AG10803 (cell line): Measurements from ENCODE around the gene TIGAR.

Experiments used
- DNase-seq: peaks from one replicate; pipeline ENCODE4 v3.0.0; 2010; ENCODE audit warnings: low read depth
- H3K4me3 ChIP-seq: 2 replicates; pipeline ENCODE4 v1.5.1; 2011; ENCODE audit warnings: mild to moderate bottlenecking, low read length, control low read depth
- TF ChIP-seq, protein P1 (sequence below): conservative IDR thresholded peaks from 2 replicates; pipeline ENCODE4 v1.5.1; 2011; ENCODE audit warnings: mild to moderate bottlenecking, low read length, control low read depth, inconsistent platforms

TIGAR gene

GRCh38 chr12:4311776-4312175, 9.2 kb upstream of the TIGAR start:
- H3K4me3 ChIP-seq: no peak overlapping the region
- TF ChIP-seq, protein P1, sequence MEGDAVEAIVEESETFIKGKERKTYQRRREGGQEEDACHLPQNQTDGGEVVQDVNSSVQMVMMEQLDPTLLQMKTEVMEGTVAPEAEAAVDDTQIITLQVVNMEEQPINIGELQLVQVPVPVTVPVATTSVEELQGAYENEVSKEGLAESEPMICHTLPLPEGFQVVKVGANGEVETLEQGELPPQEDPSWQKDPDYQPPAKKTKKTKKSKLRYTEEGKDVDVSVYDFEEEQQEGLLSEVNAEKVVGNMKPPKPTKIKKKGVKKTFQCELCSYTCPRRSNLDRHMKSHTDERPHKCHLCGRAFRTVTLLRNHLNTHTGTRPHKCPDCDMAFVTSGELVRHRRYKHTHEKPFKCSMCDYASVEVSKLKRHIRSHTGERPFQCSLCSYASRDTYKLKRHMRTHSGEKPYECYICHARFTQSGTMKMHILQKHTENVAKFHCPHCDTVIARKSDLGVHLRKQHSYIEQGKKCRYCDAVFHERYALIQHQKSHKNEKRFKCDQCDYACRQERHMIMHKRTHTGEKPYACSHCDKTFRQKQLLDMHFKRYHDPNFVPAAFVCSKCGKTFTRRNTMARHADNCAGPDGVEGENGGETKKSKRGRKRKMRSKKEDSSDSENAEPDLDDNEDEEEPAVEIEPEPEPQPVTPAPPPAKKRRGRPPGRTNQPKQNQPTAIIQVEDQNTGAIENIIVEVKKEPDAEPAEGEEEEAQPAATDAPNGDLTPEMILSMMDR: no peak
- DNase-seq: no peak

DNA sequence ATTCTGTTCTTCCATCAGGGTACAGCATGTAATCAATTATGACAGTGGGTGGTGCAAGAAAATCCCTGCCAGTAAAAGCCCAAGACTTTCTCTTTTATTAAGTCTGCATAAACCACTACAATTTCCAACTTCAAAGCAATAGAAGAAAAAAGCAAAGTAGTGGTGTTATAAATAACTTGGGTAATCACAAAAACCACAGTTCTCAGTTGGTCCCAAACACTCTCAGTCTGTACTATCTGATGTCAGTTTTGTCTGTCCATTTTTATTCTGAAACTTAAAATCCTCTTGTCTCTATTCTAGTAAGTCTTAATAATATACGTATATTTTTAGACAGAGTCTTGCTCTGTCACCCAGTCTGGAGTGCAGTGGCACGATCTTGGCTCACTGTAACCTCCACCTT, 8.8 kb upstream of the TIGAR start:
- DNase-seq: no peak
- no peak overlapping the region for H3K4me3 ChIP-seq
- TF ChIP-seq, protein P1: no peak

DNA sequence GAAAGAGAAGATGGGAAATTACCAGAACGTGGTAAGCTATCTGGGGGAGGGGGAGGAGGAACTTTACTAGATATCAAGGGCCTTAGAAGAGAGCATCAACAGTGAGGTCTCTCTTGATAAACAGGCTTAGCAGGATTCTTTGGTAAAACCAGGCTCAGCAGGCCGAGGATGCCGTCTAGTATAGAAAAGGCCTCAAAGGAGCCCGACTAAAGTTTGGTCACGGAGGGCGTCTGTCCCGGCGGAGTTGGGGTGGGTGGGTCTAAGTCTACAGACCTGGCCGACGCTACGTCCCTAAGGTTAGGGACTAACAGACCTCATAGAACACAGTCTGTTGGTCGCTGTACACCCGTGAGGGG, 538 bp upstream of the TIGAR start:
- no peak for DNase-seq
- TF ChIP-seq, protein P1: no peak
- peak overlapping the region; percentile 81 for H3K4me3 ChIP-seq

GRCh38 chr12:4322726-4323125, 1.7 kb downstream of the TIGAR start:
- H3K4me3 ChIP-seq: peak overlapping the region; percentile 90
- TF ChIP-seq, protein P1: no peak
- no peak for DNase-seq

- TF ChIP-seq, protein P1: no peak
- no peak for DNase-seq
- H3K4me3 ChIP-seq: no peak overlapping the region
Measured at GRCh38 chr12:4323396-4323795, 2.4 kb downstream of the TIGAR start.

GRCh38 chr12:4324366-4324765, 3.4 kb downstream of the TIGAR start:
- TF ChIP-seq, protein P1: no peak
- DNase-seq: no peak
- H3K4me3 ChIP-seq: no peak overlapping the region

- no peak overlapping the region for H3K4me3 ChIP-seq
- no peak for DNase-seq
- TF ChIP-seq, protein P1: no peak
Measured at GRCh38 chr12:4325966-4326365, 5.0 kb downstream of the TIGAR start.
